ENCODE measurements around the gene CACNA1B.

DNA sequence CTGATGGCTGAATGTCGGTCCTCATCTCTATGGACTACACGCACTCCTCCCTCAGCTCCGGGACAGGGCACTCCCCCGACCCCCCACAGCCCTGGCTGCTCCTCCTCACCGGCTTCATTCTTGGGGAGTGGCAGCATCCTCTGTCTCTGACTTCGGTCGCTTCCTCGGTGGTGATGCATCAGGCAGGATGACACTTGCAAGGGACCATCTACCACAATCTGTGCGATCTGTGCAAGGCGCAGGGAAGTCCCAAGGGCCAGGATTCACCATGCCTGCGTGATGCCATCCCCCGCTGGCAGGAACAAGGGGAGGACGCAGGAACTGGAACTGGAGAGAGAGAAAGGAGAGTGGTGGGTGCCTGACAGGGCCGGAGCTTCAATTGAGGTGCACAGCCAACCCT, 2.2 kb upstream of the CACNA1B start:
- TF ChIP-seq, protein P1, sequence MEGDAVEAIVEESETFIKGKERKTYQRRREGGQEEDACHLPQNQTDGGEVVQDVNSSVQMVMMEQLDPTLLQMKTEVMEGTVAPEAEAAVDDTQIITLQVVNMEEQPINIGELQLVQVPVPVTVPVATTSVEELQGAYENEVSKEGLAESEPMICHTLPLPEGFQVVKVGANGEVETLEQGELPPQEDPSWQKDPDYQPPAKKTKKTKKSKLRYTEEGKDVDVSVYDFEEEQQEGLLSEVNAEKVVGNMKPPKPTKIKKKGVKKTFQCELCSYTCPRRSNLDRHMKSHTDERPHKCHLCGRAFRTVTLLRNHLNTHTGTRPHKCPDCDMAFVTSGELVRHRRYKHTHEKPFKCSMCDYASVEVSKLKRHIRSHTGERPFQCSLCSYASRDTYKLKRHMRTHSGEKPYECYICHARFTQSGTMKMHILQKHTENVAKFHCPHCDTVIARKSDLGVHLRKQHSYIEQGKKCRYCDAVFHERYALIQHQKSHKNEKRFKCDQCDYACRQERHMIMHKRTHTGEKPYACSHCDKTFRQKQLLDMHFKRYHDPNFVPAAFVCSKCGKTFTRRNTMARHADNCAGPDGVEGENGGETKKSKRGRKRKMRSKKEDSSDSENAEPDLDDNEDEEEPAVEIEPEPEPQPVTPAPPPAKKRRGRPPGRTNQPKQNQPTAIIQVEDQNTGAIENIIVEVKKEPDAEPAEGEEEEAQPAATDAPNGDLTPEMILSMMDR (IDR thresholded peaks at IDR 0.05; ENCODE audit: insufficient read depth, low read length): no peak
- no peak for TF ChIP-seq SPI1 (IDR thresholded peaks at IDR 0.05; ENCODE audit: borderline replicate concordance, low read depth)
- TF ChIP-seq, protein P2, sequence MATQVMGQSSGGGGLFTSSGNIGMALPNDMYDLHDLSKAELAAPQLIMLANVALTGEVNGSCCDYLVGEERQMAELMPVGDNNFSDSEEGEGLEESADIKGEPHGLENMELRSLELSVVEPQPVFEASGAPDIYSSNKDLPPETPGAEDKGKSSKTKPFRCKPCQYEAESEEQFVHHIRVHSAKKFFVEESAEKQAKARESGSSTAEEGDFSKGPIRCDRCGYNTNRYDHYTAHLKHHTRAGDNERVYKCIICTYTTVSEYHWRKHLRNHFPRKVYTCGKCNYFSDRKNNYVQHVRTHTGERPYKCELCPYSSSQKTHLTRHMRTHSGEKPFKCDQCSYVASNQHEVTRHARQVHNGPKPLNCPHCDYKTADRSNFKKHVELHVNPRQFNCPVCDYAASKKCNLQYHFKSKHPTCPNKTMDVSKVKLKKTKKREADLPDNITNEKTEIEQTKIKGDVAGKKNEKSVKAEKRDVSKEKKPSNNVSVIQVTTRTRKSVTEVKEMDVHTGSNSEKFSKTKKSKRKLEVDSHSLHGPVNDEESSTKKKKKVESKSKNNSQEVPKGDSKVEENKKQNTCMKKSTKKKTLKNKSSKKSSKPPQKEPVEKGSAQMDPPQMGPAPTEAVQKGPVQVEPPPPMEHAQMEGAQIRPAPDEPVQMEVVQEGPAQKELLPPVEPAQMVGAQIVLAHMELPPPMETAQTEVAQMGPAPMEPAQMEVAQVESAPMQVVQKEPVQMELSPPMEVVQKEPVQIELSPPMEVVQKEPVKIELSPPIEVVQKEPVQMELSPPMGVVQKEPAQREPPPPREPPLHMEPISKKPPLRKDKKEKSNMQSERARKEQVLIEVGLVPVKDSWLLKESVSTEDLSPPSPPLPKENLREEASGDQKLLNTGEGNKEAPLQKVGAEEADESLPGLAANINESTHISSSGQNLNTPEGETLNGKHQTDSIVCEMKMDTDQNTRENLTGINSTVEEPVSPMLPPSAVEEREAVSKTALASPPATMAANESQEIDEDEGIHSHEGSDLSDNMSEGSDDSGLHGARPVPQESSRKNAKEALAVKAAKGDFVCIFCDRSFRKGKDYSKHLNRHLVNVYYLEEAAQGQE (IDR thresholded peaks at IDR 0.05; ENCODE audit: insufficient replicate concordance, low read depth): no peak
- TF ChIP-seq POLR2AphosphoS5 (IDR thresholded peaks at IDR 0.05; ENCODE audit: low read depth): no peak
- TF ChIP-seq GABPA (IDR thresholded peaks at IDR 0.05; ENCODE audit: low read depth): no peak
